H9 (cell line): ENCODE measurements around the gene EPAS1. TPM values are rescaled to one million over a fixed set of nuclear protein-coding genes. Genes with fewer than 3 reads are reported as not detected.

ENCODE experiments used
- DNase-seq: peaks from one replicate; pipeline ENCODE4 v3.0.0-alpha.2; 2017
- H2AFZ ChIP-seq: one replicate; pipeline ENCODE4 v1.6.1; 2013; ENCODE audit warnings: mild to moderate bottlenecking, low read length, control low read depth, moderate library complexity
- H2AK5ac ChIP-seq: 2 replicates; pipeline ENCODE4 v1.6.1; 2013; ENCODE audit warnings: low read length, control low read depth, mixed read lengths; ENCODE audit not compliant: insufficient read length
- H2BK120ac ChIP-seq: one replicate; pipeline ENCODE4 v1.6.1; 2013; ENCODE audit warnings: low read depth, mild to moderate bottlenecking, low read length, control low read depth, inconsistent platforms; ENCODE audit not compliant: poor library complexity, severe bottlenecking
- H2BK12ac ChIP-seq: 2 replicates; pipeline ENCODE4 v1.6.1; 2013; ENCODE audit warnings: low read length, control low read depth, mixed read lengths, low read depth; ENCODE audit not compliant: insufficient read length
- H2BK15ac ChIP-seq: 2 replicates; pipeline ENCODE4 v1.6.1; 2013; ENCODE audit warnings: low read depth, low read length, control low read depth
- H2BK20ac ChIP-seq: one replicate; pipeline ENCODE4 v1.6.1; 2013; ENCODE audit warnings: low read depth, mild to moderate bottlenecking, low read length, control low read depth, inconsistent platforms; ENCODE audit not compliant: poor library complexity, severe bottlenecking
- H2BK5ac ChIP-seq: 2 replicates; pipeline ENCODE4 v1.6.1; 2013; ENCODE audit warnings: low read length, control low read depth, mixed read lengths; ENCODE audit not compliant: insufficient read length
- H3K14ac ChIP-seq: 2 replicates; pipeline ENCODE4 v1.6.1; 2013; ENCODE audit warnings: low read length, control low read depth; ENCODE audit not compliant: insufficient read depth
- H3K18ac ChIP-seq: 2 replicates; pipeline ENCODE4 v1.6.1; 2013; ENCODE audit warnings: low read depth, mild to moderate bottlenecking, mixed read lengths, low read length, control low read depth; ENCODE audit not compliant: insufficient read length
- H3K23ac ChIP-seq: 2 replicates; pipeline ENCODE4 v1.6.1; 2013; ENCODE audit warnings: low read length, control low read depth, mixed read lengths, low read depth; ENCODE audit not compliant: insufficient read length
- H3K23me2 ChIP-seq: 2 replicates; pipeline ENCODE4 v1.6.1; 2013; ENCODE audit warnings: low read depth, mild to moderate bottlenecking, mixed read lengths, low read length, control low read depth; ENCODE audit not compliant: insufficient read length, poor library complexity, severe bottlenecking
- H3K27ac ChIP-seq: 2 replicates; pipeline ENCODE4 v1.5.1; 2013; ENCODE audit warnings: low read length, control low read depth, mixed read lengths, low read depth; ENCODE audit not compliant: insufficient read length
- H3K27me3 ChIP-seq: 2 replicates; pipeline ENCODE4 v1.6.1; 2013; ENCODE audit warnings: low read length, control low read depth, inconsistent platforms; ENCODE audit not compliant: insufficient read depth
- H3K4ac ChIP-seq: 2 replicates; pipeline ENCODE4 v1.6.1; 2013; ENCODE audit warnings: low read depth, mild to moderate bottlenecking, control low read depth, inconsistent platforms, low read length, moderate library complexity
- H3K4me1 ChIP-seq: 2 replicates; pipeline ENCODE4 v1.6.1; 2013; ENCODE audit warnings: low read length, control low read depth, inconsistent platforms; ENCODE audit not compliant: insufficient read depth
- H3K4me2 ChIP-seq: 2 replicates; pipeline ENCODE4 v1.6.1; 2013; ENCODE audit warnings: low read length, control low read depth, mixed read lengths; ENCODE audit not compliant: insufficient read length, insufficient read depth
- H3K56ac ChIP-seq: 2 replicates; pipeline ENCODE4 v1.6.1; 2013; ENCODE audit warnings: low read depth, mild to moderate bottlenecking, mixed read lengths, low read length, control low read depth; ENCODE audit not compliant: insufficient read length
- H3K79me1 ChIP-seq: 2 replicates; pipeline ENCODE4 v1.6.1; 2013; ENCODE audit warnings: low read depth, mild to moderate bottlenecking, moderate library complexity, low read length, control low read depth, inconsistent platforms; ENCODE audit not compliant: insufficient read depth, poor library complexity, severe bottlenecking
- H3K79me2 ChIP-seq: 2 replicates; pipeline ENCODE4 v1.6.1; 2013; ENCODE audit warnings: low read length, control low read depth, inconsistent platforms; ENCODE audit not compliant: insufficient read depth
- H3K9ac ChIP-seq: 2 replicates; pipeline ENCODE4 v1.6.1; 2013; ENCODE audit warnings: low read length, control low read depth, mixed read lengths; ENCODE audit not compliant: insufficient read length; ENCODE audit errors: extremely low read depth
- H3K9me3 ChIP-seq: one replicate; pipeline ENCODE4 v1.6.1; 2013; ENCODE audit warnings: low read depth, low read length, inconsistent platforms; ENCODE audit not compliant: control insufficient read depth
- H3T11ph ChIP-seq: one replicate; pipeline ENCODE4 v1.6.1; 2013; ENCODE audit warnings: mild to moderate bottlenecking, low read length, control low read depth, inconsistent platforms
- H4K20me1 ChIP-seq: one replicate; pipeline ENCODE4 v1.6.1; 2013; ENCODE audit not compliant: control insufficient read depth, insufficient read length, insufficient read depth
- H4K5ac ChIP-seq: 2 replicates; pipeline ENCODE4 v1.6.1; 2013; ENCODE audit warnings: low read depth, mild to moderate bottlenecking, mixed read lengths, low read length, control low read depth; ENCODE audit not compliant: insufficient read length
- H4K8ac ChIP-seq: replicated peaks from 2 replicates; pipeline ENCODE4 v1.6.1; 2013; ENCODE audit warnings: low read length, control low read depth, mixed read lengths, low read depth; ENCODE audit not compliant: insufficient read length
- H4K91ac ChIP-seq: 2 replicates; pipeline ENCODE4 v1.6.1; 2013; ENCODE audit warnings: low read depth, mild to moderate bottlenecking, moderate library complexity, mixed read lengths, low read length, control low read depth; ENCODE audit not compliant: insufficient read length
- H3K27ac Mint-ChIP-seq, 3 experiments: 2 replicates in 2 of 3; 3 replicates in 1 of 3; pipeline ENCODE4 v1.8.0; 2020 to 2021; ENCODE audit warnings: mixed read lengths in 3 of 3, mild to moderate bottlenecking in 1 of 3, moderate library complexity in 1 of 3
- H3K27me3 Mint-ChIP-seq: 2 replicates; pipeline ENCODE4 v1.8.0; 2021; ENCODE audit warnings: low read depth, mild to moderate bottlenecking, moderate library complexity, mixed read lengths
- H3K36me3 Mint-ChIP-seq, 3 experiments: 2 replicates in 2 of 3; 3 replicates in 1 of 3; pipeline ENCODE4 v1.8.0; 2020 to 2021; ENCODE audit warnings: low read depth in 3 of 3, mixed read lengths in 3 of 3; ENCODE audit not compliant: insufficient read depth in 1 of 3
- H3K4me1 Mint-ChIP-seq, 2 experiments: 2 replicates each; pipeline ENCODE4 v1.8.0; 2020; ENCODE audit warnings: mixed read lengths in 2 of 2
- H3K4me3 Mint-ChIP-seq, 2 experiments: 2 replicates in 1 of 2; 3 replicates in 1 of 2; pipeline ENCODE4 v1.8.0; 2020 to 2021; ENCODE audit warnings: mild to moderate bottlenecking in 2 of 2, mixed read lengths in 2 of 2, moderate library complexity in 1 of 2
- H3K9me3 Mint-ChIP-seq, 2 experiments: 2 replicates in 1 of 2; 3 replicates in 1 of 2; pipeline ENCODE4 v1.8.0; 2020; ENCODE audit warnings: mild to moderate bottlenecking in 2 of 2, mixed read lengths in 2 of 2, moderate library complexity in 1 of 2
- CTCF ChIP-seq: fragments of 200-600 bp; sonication (generic); conservative IDR thresholded peaks from 3 replicates; pipeline ENCODE4 v1.8.0; 2021; ENCODE audit warnings: antibody characterized with exemption, mild to moderate bottlenecking
- whole genome bisulfite sequencing: extraction: QIAGEN DNeasy Blood & Tissue Kit; methylation state at CpG from one replicate; pipeline ENCODE4 v1.1.7; 2013; ENCODE audit warnings: missing lambda C conversion rate, low lambda C conversion rate, mixed read lengths; ENCODE audit not compliant: insufficient read length; ENCODE audit errors: extremely low coverage; 5-methylcytosine and 5-hydroxymethylcytosine counted together
- total RNA-seq: library from RNA; stranded (reverse); gene quantifications from 2 replicates; pipeline ENCODE4 v1.2.1, GENCODE V29; 2021

The EPAS1 gene
- total RNA-seq, 1 experiment from 2014 or later: 1.1 TPM

- H3K4me3 Mint-ChIP-seq: no peak overlapping the region
- H3K23me2 ChIP-seq: no peaks in the 10 kb centered on the region
- H4K8ac ChIP-seq: no peak overlapping the region
Measured at GRCh38 chr2:46349115-46349547, 51.9 kb downstream of the EPAS1 start.

More at GRCh38 chr2:46349115-46349547, 51.9 kb downstream of the EPAS1 start:
- no peak overlapping the region for H3K27ac Mint-ChIP-seq
- Histone ChIP-seq H2BK12ac (no peak overlapping the region), H3K4me1 (no peaks in the 10 kb centered on the region; the same call in 1 of the 2 replicates), H3K79me1 (no peaks in the 10 kb centered on the region), H3K27me3 (no peaks in the 10 kb centered on the region), H2BK20ac (no peak overlapping the region), H3K9me3 (no peaks in the 10 kb centered on the region), H3K4me2 (no peak overlapping the region), H3K23ac (no peak overlapping the region), H3K27ac (no peak overlapping the region), H4K91ac (no peak overlapping the region), H3K56ac (no peak overlapping the region), H3T11ph (no peak overlapping the region), H3K79me2 (no peaks in the 10 kb centered on the region), H3K4ac (no peak overlapping the region), H4K20me1 (no peaks in the 10 kb centered on the region), H2AK5ac (no peak overlapping the region), H3K18ac (no peak overlapping the region), H3K9ac (no peak overlapping the region), H2BK120ac (no peak overlapping the region), H2BK15ac (no peak overlapping the region), H4K5ac (no peak overlapping the region), H2AFZ (no peak overlapping the region), H2BK5ac (no peak overlapping the region), H3K14ac (no peak overlapping the region)
- H3K4me1 Mint-ChIP-seq: peaks cover 13 to 20% of the 10 kb centered on the region in 2 experiments
- H3K9me3 Mint-ChIP-seq: no peaks in the 10 kb centered on the region
- no CpG with 5 or more reads among the region's 6 CpGs for WGBS
- H3K36me3 Mint-ChIP-seq: no peaks in the 10 kb centered on the region
- no peak for TF ChIP-seq CTCF
- peaks cover 2% of the 10 kb centered on the region for H3K27me3 Mint-ChIP-seq
- no peak for DNase-seq
